HG02870 (cell line): ENCODE data around the gene ACSL1.
"Not testable (repeated sequence)": the region's sequence is repeated elsewhere in the genome, so short reads cannot be mapped to it uniquely, and the experiment has no call there.

Experiments
- ATAC-seq: cut with Tn5 transposase; IDR thresholded peaks from one replicate; pipeline ENCODE4 v1.9.1; 2021; ENCODE audit warnings: mild to moderate bottlenecking, moderate library complexity; ENCODE audit not compliant: unreplicated experiment

Gene ACSL1

GRCh38 chr4:184844742-184845141 lies 19.0 kb upstream of the ACSL1 start:
- ATAC-seq = no peak

- ATAC-seq = no peak
Measured at GRCh38 chr4:184843984-184844554, 18.3 kb upstream of the ACSL1 start.

GRCh38 chr4:184839075-184839399 lies 13.3 kb upstream of the ACSL1 start:
- ATAC-seq = not testable (repeated sequence)

- no peak for ATAC-seq
Measured at GRCh38 chr4:184838249-184839074, 12.7 kb upstream of the ACSL1 start.

- ATAC-seq = no peak
Measured at GRCh38 chr4:184836613-184837012, 10.8 kb upstream of the ACSL1 start.

GRCh38 chr4:184833046-184833838 lies 7.5 kb upstream of the ACSL1 start:
- no peak for ATAC-seq

GRCh38 chr4:184831153-184831552 lies 5.4 kb upstream of the ACSL1 start:
- no peak for ATAC-seq

GRCh38 chr4:184826691-184827270 lies 1.0 kb upstream of the ACSL1 start:
- ATAC-seq = no peak

- ATAC-seq = peak; percentile 15
Measured at GRCh38 chr4:184825141-184825895, 450 bp downstream of the ACSL1 start.

GRCh38 chr4:184824776-184825084 lies 1.0 kb downstream of the ACSL1 start:
- no peak for ATAC-seq

GRCh38 chr4:184824081-184824775 lies 1.5 kb downstream of the ACSL1 start:
- ATAC-seq = no peak

GRCh38 chr4:184823014-184823413 lies 2.8 kb downstream of the ACSL1 start:
- ATAC-seq = no peak

GRCh38 chr4:184822356-184822755 lies 3.4 kb downstream of the ACSL1 start:
- no peak for ATAC-seq

- ATAC-seq = no peak
Measured at GRCh38 chr4:184821242-184821641, 4.5 kb downstream of the ACSL1 start.

- ATAC-seq = no peak
Measured at GRCh38 chr4:184819786-184820185, 6.0 kb downstream of the ACSL1 start.

GRCh38 chr4:184818216-184818564 lies 7.6 kb downstream of the ACSL1 start:
- ATAC-seq = peak; percentile 55

- ATAC-seq = peak; percentile 19
Measured at GRCh38 chr4:184817494-184818215, 8.1 kb downstream of the ACSL1 start.

- no peak for ATAC-seq
Measured at GRCh38 chr4:184816962-184817361, 8.8 kb downstream of the ACSL1 start.

- ATAC-seq = peak; percentile 64
Measured at GRCh38 chr4:184815046-184815877, 10.5 kb downstream of the ACSL1 start.
